CD14-positive monocyte (primary cell): ENCODE data around the gene BCR. TPM values are rescaled to one million over a fixed set of nuclear protein-coding genes. Genes with fewer than 3 reads are reported as not detected.

Experiments
- DNase-seq, 3 donors: peaks; one replicate each; pipeline ENCODE4 v3.0.0-alpha.2; 2011 to 2022
- H2AFZ ChIP-seq: 2 replicates; pipeline ENCODE4 v1.6.0; 2012; ENCODE audit warnings: mild to moderate bottlenecking, low read depth, low read length, inconsistent platforms; ENCODE audit not compliant: insufficient read depth, poor library complexity, severe bottlenecking
- H3K27ac ChIP-seq, 2 donors: 1 replicate in 1 of 2; 2 replicates in 1 of 2; pipeline ENCODE4 v1.5.1; 2012 to 2013; ENCODE audit warnings: low read length in 2 of 2, control low read depth in 1 of 2, inconsistent platforms in 1 of 2, low read depth in 1 of 2, mild to moderate bottlenecking in 1 of 2
- H3K27me3 ChIP-seq, 2 donors: one replicate each; pipeline versions ENCODE4 v1.6.0 to v1.6.1; 2011 to 2013; ENCODE audit warnings: low read length in 2 of 2; ENCODE audit not compliant: control insufficient read depth in 2 of 2, insufficient read depth in 2 of 2
- H3K36me3 ChIP-seq, 2 donors: replicated peaks in 1 of 2; 1 replicate in 1 of 2; 2 replicates in 1 of 2; pipeline versions ENCODE4 v1.5.1 to v1.6.1; 2012 to 2013; ENCODE audit warnings: low read length in 2 of 2, control low read depth in 1 of 2, inconsistent platforms in 1 of 2, mild to moderate bottlenecking in 1 of 2; ENCODE audit not compliant: insufficient read depth in 2 of 2, control insufficient read depth in 1 of 2
- H3K4me1 ChIP-seq, 2 donors: 1 replicate in 1 of 2; 2 replicates in 1 of 2; pipeline versions ENCODE4 v1.5.1 to v1.6.1; 2012 to 2013; ENCODE audit warnings: low read length in 2 of 2, control low read depth in 1 of 2, inconsistent platforms in 1 of 2, mild to moderate bottlenecking in 1 of 2, moderate library complexity in 1 of 2; ENCODE audit not compliant: insufficient read depth in 2 of 2, control insufficient read depth in 1 of 2
- H3K4me2 ChIP-seq: replicated peaks from 2 replicates; pipeline ENCODE3; 2012; ENCODE audit warnings: low read length, moderate library complexity, mild to moderate bottlenecking; ENCODE audit not compliant: poor library complexity, severe bottlenecking; ENCODE audit errors: extremely low read depth
- H3K4me3 ChIP-seq, 3 experiments: fragments of 200-600 bp in 1 of 3; sonication (generic) in 1 of 3; replicated peaks in 1 of 3; 1 replicate in 2 of 3; 2 replicates in 1 of 3; pipeline ENCODE4 v1.5.1; 2011 to 2013; ENCODE audit warnings: low read length in 3 of 3, mild to moderate bottlenecking in 3 of 3, control low read depth in 2 of 3, low read depth in 2 of 3, inconsistent platforms in 1 of 3, moderate library complexity in 1 of 3
- H3K79me2 ChIP-seq: 2 replicates; pipeline ENCODE4 v1.6.0; 2012; ENCODE audit warnings: mild to moderate bottlenecking, control low read depth, inconsistent platforms, low read length, moderate library complexity; ENCODE audit not compliant: insufficient read depth
- H3K9ac ChIP-seq: 2 replicates; pipeline ENCODE4 v1.6.0; 2017; ENCODE audit warnings: low read length, mild to moderate bottlenecking; ENCODE audit not compliant: insufficient read depth, poor library complexity, severe bottlenecking
- H3K9me3 ChIP-seq, 2 donors: replicated peaks in 1 of 2; 1 replicate in 1 of 2; 2 replicates in 1 of 2; pipeline versions ENCODE4 v1.5.1 to v1.6.1; 2012 to 2013; ENCODE audit warnings: low read length in 2 of 2, control low read depth in 1 of 2; ENCODE audit not compliant: control insufficient read depth in 1 of 2, insufficient read depth in 1 of 2
- H4K20me1 ChIP-seq: 2 replicates; pipeline ENCODE4 v1.6.0; 2012; ENCODE audit warnings: mild to moderate bottlenecking, low read length, control low read depth, moderate library complexity; ENCODE audit not compliant: insufficient read depth
- H3K27ac Mint-ChIP-seq, 7 donors: one replicate each; pipeline ENCODE4 v1.8.0; 2020; ENCODE audit warnings: mild to moderate bottlenecking in 7 of 7, mixed read lengths in 7 of 7, moderate library complexity in 6 of 7, inconsistent platforms in 2 of 7
- H3K27me3 Mint-ChIP-seq, 3 donors: one replicate each; pipeline ENCODE4 v1.8.0; 2021 to 2022; ENCODE audit warnings: low read depth in 3 of 3, mild to moderate bottlenecking in 3 of 3, mixed read lengths in 3 of 3, moderate library complexity in 3 of 3, inconsistent platforms in 1 of 3
- H3K36me3 Mint-ChIP-seq, 2 donors: one replicate each; pipeline ENCODE4 v1.8.0; 2020; ENCODE audit warnings: mixed read lengths in 2 of 2, inconsistent platforms in 1 of 2, mild to moderate bottlenecking in 1 of 2
- H3K4me1 Mint-ChIP-seq: one replicate; pipeline ENCODE4 v1.8.0; 2020; ENCODE audit warnings: mild to moderate bottlenecking, mixed read lengths
- H3K4me3 Mint-ChIP-seq, 2 donors: one replicate each; pipeline ENCODE4 v1.8.0; 2020; ENCODE audit warnings: mild to moderate bottlenecking in 2 of 2, mixed read lengths in 2 of 2, moderate library complexity in 1 of 2
- H3K9me3 Mint-ChIP-seq, 7 donors: one replicate each; pipeline ENCODE4 v1.8.0; 2020 to 2022; ENCODE audit warnings: mixed read lengths in 7 of 7, mild to moderate bottlenecking in 6 of 7, moderate library complexity in 6 of 7, inconsistent platforms in 2 of 7
- WGBS: methylation state at CpG from one replicate; pipeline ENCODE4 v1.1.5; 2013; ENCODE audit warnings: missing lambda C conversion rate; ENCODE audit not compliant: insufficient coverage; 5-methylcytosine and 5-hydroxymethylcytosine counted together
- intact Hi-C, 2 donors: fragments of 100-400 bp; cut with micrococcal nuclease; formaldehyde crosslinking; loops; one replicate each; pipeline versions ENCODE4 v1.15.0 to v1.15.1; 2023
- polyA plus RNA-seq, 3 donors: library from polyadenylated mRNA; depleted of rRNA in 1 of 3; unstranded in 2 of 3; stranded (reverse) in 1 of 3; fragments of 300-500 nt in 2 of 3; fragments of >200 nt in 1 of 3; fragmentation: Illumina TruSeq in 2 of 3; gene quantifications; 1 replicate in 2 of 3; 2 replicates in 1 of 3; pipeline ENCODE4 v1.2.3, GENCODE V29; 2012 to 2021
- TF ChIP-seq, protein P1 (sequence below): fragments of 200-600 bp; IDR thresholded peaks from one replicate; pipeline ENCODE4 v1.8.0; 2022; ENCODE audit warnings: antibody characterized with exemption, mild to moderate bottlenecking

Gene BCR
- polyA plus RNA-seq, 3 donors: 0.97 to 20.9 (median 0.97) TPM

DNA sequence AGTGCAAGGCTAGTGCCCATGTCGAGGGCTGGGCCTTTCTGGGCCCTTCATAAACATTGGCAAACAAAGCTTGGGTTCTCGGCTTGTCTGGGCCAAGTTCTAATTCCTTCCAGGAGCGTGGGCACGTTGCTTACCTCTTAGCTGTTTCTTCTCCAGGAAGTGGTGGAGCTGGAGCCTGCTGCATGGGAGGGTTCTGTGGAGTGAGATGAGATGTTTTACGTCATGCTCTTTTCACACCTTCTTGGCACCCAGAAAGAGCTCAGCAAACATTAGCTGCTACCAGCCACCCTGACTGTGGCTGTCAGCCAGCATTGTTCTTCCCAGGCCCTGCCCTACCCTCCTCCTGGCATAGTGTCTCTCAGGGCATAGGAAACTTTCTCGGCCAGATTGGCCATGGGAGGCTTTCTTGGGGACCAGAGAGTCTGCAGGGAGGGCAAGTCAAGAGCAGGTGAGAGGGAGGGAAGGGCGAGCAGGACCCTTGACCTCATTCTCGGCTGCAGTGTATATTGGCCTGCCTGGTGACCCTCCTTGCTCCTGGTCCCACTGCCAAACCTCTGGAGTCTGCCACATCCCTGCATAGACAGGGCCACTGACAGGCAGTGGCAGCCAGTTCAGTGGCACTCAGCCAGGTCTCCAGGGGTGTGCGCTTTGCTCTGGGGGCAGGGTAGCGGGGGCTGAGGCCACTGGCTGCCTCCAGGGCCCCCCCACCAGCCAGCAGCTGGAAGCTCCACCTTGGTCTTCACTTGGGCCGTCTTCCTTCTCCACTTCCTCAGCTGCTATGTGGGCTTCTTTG lies 98.8 kb downstream of the BCR start:
- Histone ChIP-seq H4K20me1 (peaks cover 21% of the 10 kb centered on the region), H3K36me3 (peaks cover 64 to 90% of the 10 kb centered on the region in 2 donors)

DNA sequence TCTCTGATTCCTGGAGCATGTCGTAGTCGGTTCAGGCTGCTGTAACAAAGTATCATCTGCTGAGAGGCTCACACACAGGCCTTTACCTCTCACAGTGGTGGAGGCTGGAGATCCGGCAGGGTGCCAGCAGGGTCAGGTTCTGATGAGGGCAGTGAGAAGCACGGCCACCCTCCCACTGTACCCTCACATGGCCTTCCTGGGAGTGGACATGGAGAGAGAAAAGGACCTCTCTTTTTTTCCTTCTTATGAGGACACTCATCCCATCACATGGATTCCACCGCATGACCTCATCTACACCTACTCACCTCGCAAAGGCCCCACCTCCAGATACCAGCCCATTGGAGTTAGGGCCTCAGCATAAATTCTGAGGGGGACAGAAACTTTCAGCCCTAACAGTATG lies 99.5 kb downstream of the BCR start:
- Mint-ChIP-seq H3K27me3 (no peaks in the 10 kb centered on the region), H3K4me3 (no peak overlapping the region), H3K36me3 (peaks cover 53 to 86% of the 10 kb centered on the region in 2 donors), H3K9me3 (peaks cover 0 to 2% (median 0%) of the 10 kb centered on the region in 7 donors), H3K4me1 (peaks cover 8% of the 10 kb centered on the region), H3K27ac (peak overlapping the region in 3 of 7 donors; percentile 8 to 84 (median 79))
- WGBS: 88% methylated on average over 2 of the region's 6 CpGs
- H3K27me3 ChIP-seq: no peaks in the 10 kb centered on the region
- H4K20me1 ChIP-seq: peaks cover 21% of the 10 kb centered on the region
- peaks cover 3 to 9% of the 10 kb centered on the region in 2 donors for H3K4me1 ChIP-seq
- TF ChIP-seq, protein P1, sequence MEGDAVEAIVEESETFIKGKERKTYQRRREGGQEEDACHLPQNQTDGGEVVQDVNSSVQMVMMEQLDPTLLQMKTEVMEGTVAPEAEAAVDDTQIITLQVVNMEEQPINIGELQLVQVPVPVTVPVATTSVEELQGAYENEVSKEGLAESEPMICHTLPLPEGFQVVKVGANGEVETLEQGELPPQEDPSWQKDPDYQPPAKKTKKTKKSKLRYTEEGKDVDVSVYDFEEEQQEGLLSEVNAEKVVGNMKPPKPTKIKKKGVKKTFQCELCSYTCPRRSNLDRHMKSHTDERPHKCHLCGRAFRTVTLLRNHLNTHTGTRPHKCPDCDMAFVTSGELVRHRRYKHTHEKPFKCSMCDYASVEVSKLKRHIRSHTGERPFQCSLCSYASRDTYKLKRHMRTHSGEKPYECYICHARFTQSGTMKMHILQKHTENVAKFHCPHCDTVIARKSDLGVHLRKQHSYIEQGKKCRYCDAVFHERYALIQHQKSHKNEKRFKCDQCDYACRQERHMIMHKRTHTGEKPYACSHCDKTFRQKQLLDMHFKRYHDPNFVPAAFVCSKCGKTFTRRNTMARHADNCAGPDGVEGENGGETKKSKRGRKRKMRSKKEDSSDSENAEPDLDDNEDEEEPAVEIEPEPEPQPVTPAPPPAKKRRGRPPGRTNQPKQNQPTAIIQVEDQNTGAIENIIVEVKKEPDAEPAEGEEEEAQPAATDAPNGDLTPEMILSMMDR: no peak
- no peaks in the 10 kb centered on the region for H3K9me3 ChIP-seq
- DNase-seq: no peak
- no peak overlapping the region for H3K27ac ChIP-seq
- no peaks in the 10 kb centered on the region for H3K79me2 ChIP-seq
- no peak overlapping the region for H3K4me2 ChIP-seq
- H3K4me3 ChIP-seq: no peak overlapping the region
- peaks cover 68 to 90% of the 10 kb centered on the region in 2 donors for H3K36me3 ChIP-seq
- intact Hi-C loops: loop anchor here in 1 of 2 donors (10.0 kb wide), 1 partner anchor 325 kb away; no protein-coding TSS in a partner anchor
- H3K9ac ChIP-seq: no peak overlapping the region
- no peak overlapping the region for H2AFZ ChIP-seq

More for the DNA sequence above, 98.8 kb downstream of the BCR start:
- Histone ChIP-seq H3K27me3 (no peaks in the 10 kb centered on the region), H3K9me3 (no peaks in the 10 kb centered on the region), H3K79me2 (no peaks in the 10 kb centered on the region), H3K4me3 (no peak overlapping the region), H3K27ac (no peak overlapping the region), H2AFZ (no peak overlapping the region), H3K4me2 (no peak overlapping the region), H3K4me1 (peaks cover 3 to 9% of the 10 kb centered on the region in 2 donors), H3K9ac (no peak overlapping the region)
- intact Hi-C loops: no loop called here
- H3K27ac Mint-ChIP-seq: peak overlapping the region in 2 of 7 donors; percentile 79 to 84
- peaks cover 0 to 2% (median 0%) of the 10 kb centered on the region in 7 donors for H3K9me3 Mint-ChIP-seq
- 70% methylated on average over 9 of the region's 11 CpGs for WGBS
- peaks cover 48 to 86% of the 10 kb centered on the region in 2 donors for H3K36me3 Mint-ChIP-seq
- no peak for DNase-seq
- no peak overlapping the region for H3K4me3 Mint-ChIP-seq
- TF ChIP-seq, protein P1: no peak
- H3K4me1 Mint-ChIP-seq: peaks cover 8% of the 10 kb centered on the region
- H3K27me3 Mint-ChIP-seq: no peaks in the 10 kb centered on the region
